ENCODE results near the gene PAK5.

GRCh38 chr20:9663423-9663822 is 175.5 kb downstream of the PAK5 start:
- TF ChIP-seq, protein P1, sequence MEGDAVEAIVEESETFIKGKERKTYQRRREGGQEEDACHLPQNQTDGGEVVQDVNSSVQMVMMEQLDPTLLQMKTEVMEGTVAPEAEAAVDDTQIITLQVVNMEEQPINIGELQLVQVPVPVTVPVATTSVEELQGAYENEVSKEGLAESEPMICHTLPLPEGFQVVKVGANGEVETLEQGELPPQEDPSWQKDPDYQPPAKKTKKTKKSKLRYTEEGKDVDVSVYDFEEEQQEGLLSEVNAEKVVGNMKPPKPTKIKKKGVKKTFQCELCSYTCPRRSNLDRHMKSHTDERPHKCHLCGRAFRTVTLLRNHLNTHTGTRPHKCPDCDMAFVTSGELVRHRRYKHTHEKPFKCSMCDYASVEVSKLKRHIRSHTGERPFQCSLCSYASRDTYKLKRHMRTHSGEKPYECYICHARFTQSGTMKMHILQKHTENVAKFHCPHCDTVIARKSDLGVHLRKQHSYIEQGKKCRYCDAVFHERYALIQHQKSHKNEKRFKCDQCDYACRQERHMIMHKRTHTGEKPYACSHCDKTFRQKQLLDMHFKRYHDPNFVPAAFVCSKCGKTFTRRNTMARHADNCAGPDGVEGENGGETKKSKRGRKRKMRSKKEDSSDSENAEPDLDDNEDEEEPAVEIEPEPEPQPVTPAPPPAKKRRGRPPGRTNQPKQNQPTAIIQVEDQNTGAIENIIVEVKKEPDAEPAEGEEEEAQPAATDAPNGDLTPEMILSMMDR (conservative IDR thresholded peaks at IDR 0.05 in 1 of 2, IDR thresholded peaks at IDR 0.05 in 1 of 2; ENCODE audit: low read depth in 1 of 2, low read length in 2 of 2), result no peak
- no peak for TF ChIP-seq EZH2 (IDR thresholded peaks at IDR 0.05; ENCODE audit: low read length, missing control alignments)
